ENCODE results near the gene SLC4A11. TPM values are rescaled to one million over a fixed set of nuclear protein-coding genes. Genes with fewer than 3 reads are reported as not detected.
A peak's percentile ranks its signal among the peaks of the same experiment; 100 is the strongest.
"Not testable (repeated sequence)": the region's sequence is repeated elsewhere in the genome, so short reads cannot be mapped to it uniquely, and the experiment has no call there.

Gene SLC4A11
- total RNA-seq, 1 donor from 2014 or later: 0.58 TPM

DNA sequence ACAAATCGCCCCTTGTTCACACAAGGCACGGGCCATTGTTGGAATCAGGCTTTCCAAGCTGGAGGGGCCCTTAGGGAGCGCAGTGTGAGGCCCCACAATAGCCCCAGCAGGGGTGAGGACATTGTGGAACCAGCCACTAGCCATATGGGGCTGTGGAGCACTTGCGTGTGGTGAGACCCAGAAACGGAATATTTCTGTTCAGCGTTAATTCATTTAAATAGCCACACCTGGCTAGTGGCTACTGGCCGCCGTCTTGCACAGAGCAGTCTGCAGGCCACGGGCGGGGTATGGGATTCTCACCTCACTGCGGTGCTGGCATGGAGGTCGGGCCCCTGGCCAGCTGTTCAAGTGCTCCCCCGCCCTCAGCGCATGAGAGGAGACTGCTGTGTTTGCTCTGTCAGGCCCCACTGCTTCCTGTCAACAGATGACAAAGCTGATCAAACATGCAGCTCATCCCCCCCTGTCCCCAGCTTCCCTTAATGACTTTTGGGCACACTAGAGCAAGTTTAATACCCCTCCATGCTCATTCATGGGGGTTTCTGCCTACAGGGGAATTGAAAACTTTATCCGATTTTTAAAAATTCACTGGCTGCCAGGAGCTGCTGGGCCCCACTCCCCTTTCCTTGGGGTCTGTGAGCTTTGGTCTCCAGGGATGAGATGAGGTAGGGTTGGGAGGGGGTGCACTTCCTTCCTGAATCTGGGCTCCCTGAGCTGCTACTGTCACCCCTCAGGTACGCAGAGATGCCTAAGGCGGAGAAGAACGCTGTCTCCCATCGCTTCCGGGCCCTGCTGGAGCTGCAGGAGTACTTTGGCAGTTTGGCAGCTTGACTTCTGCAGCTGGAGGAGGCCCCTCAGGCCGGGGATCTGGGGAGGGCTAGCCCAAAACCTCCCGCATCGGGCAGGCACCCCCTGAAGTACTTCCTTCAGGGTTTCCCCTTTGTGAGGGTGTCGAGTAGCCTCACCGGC is 16.1 kb downstream of the SLC4A11 start:
- TF ChIP-seq, protein P1, sequence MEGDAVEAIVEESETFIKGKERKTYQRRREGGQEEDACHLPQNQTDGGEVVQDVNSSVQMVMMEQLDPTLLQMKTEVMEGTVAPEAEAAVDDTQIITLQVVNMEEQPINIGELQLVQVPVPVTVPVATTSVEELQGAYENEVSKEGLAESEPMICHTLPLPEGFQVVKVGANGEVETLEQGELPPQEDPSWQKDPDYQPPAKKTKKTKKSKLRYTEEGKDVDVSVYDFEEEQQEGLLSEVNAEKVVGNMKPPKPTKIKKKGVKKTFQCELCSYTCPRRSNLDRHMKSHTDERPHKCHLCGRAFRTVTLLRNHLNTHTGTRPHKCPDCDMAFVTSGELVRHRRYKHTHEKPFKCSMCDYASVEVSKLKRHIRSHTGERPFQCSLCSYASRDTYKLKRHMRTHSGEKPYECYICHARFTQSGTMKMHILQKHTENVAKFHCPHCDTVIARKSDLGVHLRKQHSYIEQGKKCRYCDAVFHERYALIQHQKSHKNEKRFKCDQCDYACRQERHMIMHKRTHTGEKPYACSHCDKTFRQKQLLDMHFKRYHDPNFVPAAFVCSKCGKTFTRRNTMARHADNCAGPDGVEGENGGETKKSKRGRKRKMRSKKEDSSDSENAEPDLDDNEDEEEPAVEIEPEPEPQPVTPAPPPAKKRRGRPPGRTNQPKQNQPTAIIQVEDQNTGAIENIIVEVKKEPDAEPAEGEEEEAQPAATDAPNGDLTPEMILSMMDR (IDR thresholded peaks at IDR 0.05): no peak
- H3K4me1 Mint-ChIP-seq: peaks cover 30% of the 10 kb centered on the region
- ChIA-PET CTCF (interaction anchor here (1.0 to 2.2 kb wide), 3 partner anchors 92 to 169 kb away, joined by 3 to 6 read pairs (median 4); no protein-coding TSS in a partner anchor), POLR2A (interaction anchor here (0.5 to 1.6 kb wide), 3 partner anchors 10 to 39 kb away, joined by 3 to 4 read pairs (median 3); partner anchors contain the start of gene ITPA)
- ATAC-seq (ENCODE audit: low read depth) (peak; percentile 82), DNase-seq (peak; percentile 29)
- intact Hi-C loops (cut with micrococcal nuclease): no loop called here
- H3K27ac Mint-ChIP-seq: peak overlapping the region; percentile 56
- H3K36me3 Mint-ChIP-seq (ENCODE audit: low read depth): peaks cover 34% of the 10 kb centered on the region
- H3K4me3 Mint-ChIP-seq: peak overlapping the region; percentile 53
- no peaks in the 10 kb centered on the region for H3K9me3 Mint-ChIP-seq
- no peaks in the 10 kb centered on the region for H3K27me3 Mint-ChIP-seq

DNA sequence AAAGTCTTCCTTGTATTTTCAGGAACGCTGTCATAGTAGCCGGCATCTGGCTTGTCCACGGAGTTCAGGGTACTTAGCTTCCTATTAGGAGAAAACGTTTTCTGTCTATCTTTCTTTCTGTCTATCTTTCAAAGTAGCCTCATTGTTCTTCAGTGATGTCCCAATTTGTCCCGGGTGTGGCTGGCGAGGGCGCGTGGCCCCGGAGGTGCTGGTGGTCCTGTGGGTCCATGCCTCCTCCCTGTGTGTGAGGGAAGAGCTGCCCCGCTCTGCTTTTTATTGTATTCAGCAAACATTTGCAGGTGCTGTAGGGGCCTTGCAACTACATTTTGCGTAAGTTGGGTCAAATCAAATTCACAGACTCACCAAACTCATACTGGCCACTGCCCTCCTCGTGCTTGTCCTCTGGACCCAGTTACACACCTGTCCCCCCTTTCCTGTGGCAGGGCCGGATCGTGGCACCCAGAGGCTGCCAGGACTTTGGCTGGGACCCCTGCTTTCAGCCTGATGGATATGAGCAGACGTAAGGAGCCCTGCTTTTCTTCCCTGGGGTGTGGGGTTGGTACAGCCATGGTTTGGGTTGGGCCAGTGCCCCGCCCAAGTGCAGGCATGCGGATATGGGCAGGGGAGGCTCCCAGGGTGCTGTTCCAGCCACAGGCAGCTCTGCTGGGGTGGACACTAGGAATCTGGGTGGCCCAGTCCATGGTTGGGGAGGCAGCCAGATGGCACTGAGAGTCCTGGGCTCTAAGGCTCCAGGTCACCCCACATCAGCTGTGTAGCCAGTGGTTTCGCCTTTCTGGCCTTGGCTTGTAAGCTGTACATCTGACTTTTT is 17.4 kb downstream of the SLC4A11 start:
- Mint-ChIP-seq H3K27ac (no peak overlapping the region), H3K4me1 (peaks cover 30% of the 10 kb centered on the region), H3K4me3 (no peak overlapping the region), H3K36me3 (ENCODE audit: low read depth) (peaks cover 31% of the 10 kb centered on the region), H3K27me3 (no peaks in the 10 kb centered on the region), H3K9me3 (no peaks in the 10 kb centered on the region)
- intact Hi-C loops (cut with micrococcal nuclease): no loop called here
- ChIA-PET CTCF (interaction anchor here (1.5 to 2.2 kb wide), 3 partner anchors 55 to 95 kb away, joined by 4 to 6 read pairs (median 4); no protein-coding TSS in a partner anchor), POLR2A (interaction anchor here (1.0 to 1.6 kb wide), 2 partner anchors 9 to 12 kb away, joined by 3 to 4 read pairs; partner anchors contain the start of gene ITPA)
- DNase-seq (no peak), ATAC-seq (ENCODE audit: low read depth) (no peak)
- TF ChIP-seq, protein P1 (IDR thresholded peaks at IDR 0.05): no peak

DNA sequence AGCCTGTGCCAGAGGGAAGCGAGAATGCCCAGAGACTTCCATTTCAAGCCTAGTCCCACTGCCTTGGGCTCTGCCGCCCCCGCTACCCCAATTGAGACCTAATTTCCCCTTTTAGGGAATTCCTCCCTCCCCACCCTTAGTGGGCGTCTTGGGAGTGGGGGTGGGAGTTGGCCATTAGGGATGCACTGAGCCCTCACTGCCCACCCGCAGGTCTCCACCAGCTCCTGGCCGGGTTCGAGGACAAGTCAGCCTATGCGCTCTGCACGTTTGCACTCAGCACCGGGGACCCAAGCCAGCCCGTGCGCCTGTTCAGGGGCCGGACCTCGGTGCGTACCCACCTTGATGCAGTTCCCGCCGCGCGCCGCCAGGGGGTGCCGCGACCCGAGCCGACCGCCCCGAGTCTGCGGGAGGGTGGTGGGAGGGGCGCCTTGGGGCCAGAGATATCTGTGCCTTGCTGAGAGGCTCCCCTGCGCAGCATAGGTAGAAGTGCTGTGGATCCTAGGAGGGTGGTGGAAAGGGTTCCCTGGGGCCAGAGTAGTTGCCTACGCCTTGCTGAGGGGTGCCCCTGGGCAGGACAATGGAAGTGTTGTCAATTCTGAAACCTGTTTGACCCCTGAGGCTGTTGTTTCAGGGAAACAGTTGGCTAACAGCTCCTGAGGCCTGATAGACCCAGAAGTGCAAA is 20.5 kb downstream of the SLC4A11 start:
- H3K27ac Mint-ChIP-seq: no peak overlapping the region
- peak; percentile 86 for ATAC-seq (ENCODE audit: low read depth)
- no peaks in the 10 kb centered on the region for H3K9me3 Mint-ChIP-seq
- TF ChIP-seq, protein P1 (IDR thresholded peaks at IDR 0.05): no peak
- peaks cover 22% of the 10 kb centered on the region for H3K4me1 Mint-ChIP-seq
- H3K4me3 Mint-ChIP-seq: no peak overlapping the region
- ChIA-PET POLR2A (no interaction called here), CTCF (interaction anchor here (0.9 to 2.4 kb wide), 8 partner anchors 9 to 165 kb away, joined by 3 to 8 read pairs (median 4); partner anchors contain the start of gene ITPA)
- peak; percentile 69 for DNase-seq
- H3K27me3 Mint-ChIP-seq: no peaks in the 10 kb centered on the region
- intact Hi-C loops (cut with micrococcal nuclease): loop anchor here (1.0 to 5.0 kb wide), 4 partner anchors 9 to 189 kb away; partner anchors contain the start of genes DNAAF9, ITPA and SLC4A11
- peaks cover 42% of the 10 kb centered on the region for H3K36me3 Mint-ChIP-seq (ENCODE audit: low read depth)

- ATAC-seq (ENCODE audit: low read depth); CTCF ChIA-PET; H3K27ac Mint-ChIP-seq; H3K27me3 Mint-ChIP-seq; H3K4me3 Mint-ChIP-seq; H3K9me3 Mint-ChIP-seq; DNase-seq: not testable (repeated sequence)
- peaks cover 13% of the 10 kb centered on the region for H3K4me1 Mint-ChIP-seq
- intact Hi-C loops (cut with micrococcal nuclease): loop anchor here (5.0 kb wide), 1 partner anchor 192 kb away; the partner anchor contains the start of gene DNAAF9
- POLR2A ChIA-PET: interaction anchor here (0.6 to 0.7 kb wide), 4 partner anchors 27 to 67 kb away, joined by 3 to 6 read pairs (median 3); no protein-coding TSS in a partner anchor
- peaks cover 32% of the 10 kb centered on the region for H3K36me3 Mint-ChIP-seq (ENCODE audit: low read depth)
Observed at GRCh38 chr20:3215359-3215917, 23.6 kb downstream of the SLC4A11 start.

All from activated B cell treated with CpG ODN at 0.5 μM for 24 hours (primary cell).